ENCODE measurements around the gene MEPCE.

DNA sequence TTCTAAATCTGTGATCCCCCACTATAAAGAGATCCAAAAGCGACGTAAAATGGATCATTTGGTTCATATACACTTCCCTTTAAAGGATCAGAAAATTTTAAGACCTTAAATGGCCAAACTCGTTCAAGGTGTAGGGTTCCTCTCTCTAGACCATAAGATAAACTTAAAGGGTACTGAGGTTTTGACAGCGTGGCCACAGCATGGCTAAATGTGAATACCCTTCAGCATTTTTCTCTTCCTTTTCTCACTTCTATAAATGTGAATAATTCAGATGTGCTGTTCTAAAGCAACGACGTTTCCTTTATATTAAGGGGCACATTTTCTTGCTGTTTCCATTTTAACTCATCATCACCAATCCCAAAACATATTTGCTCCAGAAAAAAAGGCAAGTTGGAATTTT lies 6.3 kb upstream of the MEPCE start:
- TF ChIP-seq EP300 (IDR thresholded peaks at IDR 0.05): no peak
- TF ChIP-seq CTCF (IDR thresholded peaks at IDR 0.05): no peak
